CD4-positive, alpha-beta T cell treated with Interleukin-2 at 100 ng/mL for 4 hours (primary cell): ENCODE data around the gene GPR62.

Experiments used
- DNase-seq: peaks from one replicate; pipeline ENCODE4 v3.0.0-alpha.2; 2020; ENCODE audit warnings: low spot score

GPR62 gene

GRCh38 chr3:51938780-51939425 lies 16.3 kb upstream of the GPR62 start:
- DNase-seq, result no peak

GRCh38 chr3:51940648-51941462 lies 14.3 kb upstream of the GPR62 start:
- no peak for DNase-seq

- no peak for DNase-seq
Observed at GRCh38 chr3:51941463-51941797, 13.8 kb upstream of the GPR62 start.

- DNase-seq, result peak; percentile 100
Observed at GRCh38 chr3:51941798-51942602, 13.2 kb upstream of the GPR62 start, which contains the start of the genes PARP3 and RRP9. PARP3 (plus strand) TSS chr3:51942363; CDS start chr3:51943356, 993 bp downstream. RRP9 (minus strand) TSS chr3:51941904; CDS start chr3:51941867, 37 bp downstream.

- DNase-seq, result peak; percentile 60
Observed at GRCh38 chr3:51942603-51943450, 12.4 kb upstream of the GPR62 start.

- no peak for DNase-seq
Observed at GRCh38 chr3:51943451-51944391, 11.5 kb upstream of the GPR62 start.

GRCh38 chr3:51944451-51945021 lies 10.6 kb upstream of the GPR62 start:
- no peak for DNase-seq

GRCh38 chr3:51945031-51945840 lies 9.9 kb upstream of the GPR62 start:
- DNase-seq, result no peak

- no peak for DNase-seq
Observed at GRCh38 chr3:51945926-51946705, 9.1 kb upstream of the GPR62 start.

GRCh38 chr3:51946796-51947195 lies 8.4 kb upstream of the GPR62 start:
- no peak for DNase-seq

GRCh38 chr3:51947215-51947900 lies 7.8 kb upstream of the GPR62 start:
- no peak for DNase-seq

GRCh38 chr3:51948016-51948580 lies 7.1 kb upstream of the GPR62 start:
- DNase-seq, result no peak

- DNase-seq, result no peak
Observed at GRCh38 chr3:51949121-51949520, 6.1 kb upstream of the GPR62 start.

GRCh38 chr3:51950899-51951298 lies 4.3 kb upstream of the GPR62 start:
- DNase-seq, result no peak

- no peak for DNase-seq
Observed at GRCh38 chr3:51953445-51953844, 1.7 kb upstream of the GPR62 start.

- DNase-seq, result no peak
Observed at GRCh38 chr3:51954105-51954504, 1.1 kb upstream of the GPR62 start.

- DNase-seq, result no peak
Observed at GRCh38 chr3:51954713-51955112, 468 bp upstream of the GPR62 start.
